B cell (primary cell): Measurements from ENCODE around the gene DDX50. TPM values are rescaled to one million over a fixed set of nuclear protein-coding genes. Genes with fewer than 3 reads are reported as not detected.

Experiments
- ATAC-seq: fragments of 200-7000 bp; cut with Tn5 transposase; one replicate; pipeline ENCODE4 v1.10.0; 2021; ENCODE audit warnings: low read depth, mild to moderate bottlenecking, moderate number of reproducible peaks, moderate library complexity
- CTCF ChIA-PET: fragments of 350-600 bp; sonication (Branson Sonifier 250); formaldehyde crosslinking; loops from one replicate; lab custom pipeline; 2021; ENCODE audit warnings: antibody characterized with exemption, inconsistent platforms; lab: Charles Lee
- POLR2A ChIA-PET: fragments of 350-600 bp; sonication (Branson Sonifier 250); formaldehyde crosslinking; loops from one replicate; lab custom pipeline; 2021; ENCODE audit warnings: antibody characterized with exemption; lab: Charles Lee
- DNase-seq: peaks from one replicate; pipeline ENCODE4 v3.0.0; 2013
- H2AFZ ChIP-seq: 2 replicates; pipeline ENCODE4 v1.6.1; 2012; ENCODE audit warnings: mild to moderate bottlenecking, low read depth, low read length; ENCODE audit not compliant: insufficient read depth, poor library complexity, severe bottlenecking
- H3K27ac ChIP-seq, 2 donors: 1 replicate in 1 of 2; 2 replicates in 1 of 2; pipeline ENCODE4 v1.5.1; 2012 to 2013; ENCODE audit warnings: low read length in 2 of 2, mild to moderate bottlenecking in 2 of 2, moderate library complexity in 1 of 2
- H3K27me3 ChIP-seq, 4 experiments: fragments of 200-600 bp in 1 of 4; sonication (generic) in 1 of 4; replicated peaks in 1 of 4; 1 replicate in 2 of 4; 2 replicates in 2 of 4; pipeline versions ENCODE4 v1.6.1 to v1.7.0; 2013 to 2016; ENCODE audit warnings: low read length in 3 of 4, mild to moderate bottlenecking in 2 of 4, mixed read lengths in 1 of 4, moderate library complexity in 1 of 4; ENCODE audit not compliant: insufficient read depth in 4 of 4, control insufficient read depth in 3 of 4; ENCODE audit errors: control extremely low read depth in 1 of 4
- H3K36me3 ChIP-seq, 2 experiments: replicated peaks in 1 of 2; 1 replicate in 1 of 2; 2 replicates in 1 of 2; pipeline versions ENCODE4 v1.6.1 to v1.7.1; 2013; ENCODE audit warnings: low read length in 1 of 2; ENCODE audit not compliant: insufficient read depth in 2 of 2, control insufficient read depth in 1 of 2; ENCODE audit errors: control extremely low read depth in 1 of 2, extremely low read depth in 1 of 2
- H3K4me1 ChIP-seq, 2 donors: fragments of 200-600 bp in 1 of 2; sonication (generic) in 1 of 2; 1 replicate in 1 of 2; 2 replicates in 1 of 2; pipeline versions ENCODE4 v1.5.1 to v1.6.1; 2013 to 2017; ENCODE audit warnings: low read length in 2 of 2; ENCODE audit not compliant: control insufficient read depth in 2 of 2, insufficient read depth in 2 of 2
- H3K4me2 ChIP-seq: replicated peaks from 2 replicates; pipeline ENCODE3; 2012; ENCODE audit warnings: mild to moderate bottlenecking, low read depth, low read length; ENCODE audit not compliant: poor library complexity, severe bottlenecking
- H3K4me3 ChIP-seq, 5 experiments: fragments of 200-600 bp in 1 of 5; sonication (generic) in 1 of 5; 1 replicate in 3 of 5; 2 replicates in 2 of 5; pipeline versions ENCODE4 v1.5.1 to v1.7.0; 2011 to 2016; ENCODE audit warnings: low read length in 4 of 5, mild to moderate bottlenecking in 4 of 5, low read depth in 2 of 5, control low read depth in 1 of 5, moderate library complexity in 1 of 5; ENCODE audit not compliant: insufficient read depth in 1 of 5; ENCODE audit errors: control extremely low read depth in 1 of 5, extremely low read depth in 1 of 5
- H3K79me2 ChIP-seq: fragments of 200-600 bp; sonication (generic); one replicate; pipeline ENCODE4 v1.6.0; 2016; ENCODE audit warnings: low read length; ENCODE audit not compliant: control insufficient read depth, insufficient read depth
- H3K9ac ChIP-seq: fragments of 200-600 bp; sonication (generic); 2 replicates; pipeline ENCODE4 v1.6.1; 2017; ENCODE audit warnings: mild to moderate bottlenecking, low read length, moderate library complexity
- H3K9me3 ChIP-seq, 3 donors: one replicate each; pipeline versions ENCODE4 v1.6.1 to v1.7.1; 2013; ENCODE audit warnings: low read length in 2 of 3; ENCODE audit not compliant: control insufficient read depth in 2 of 3, insufficient read depth in 1 of 3; ENCODE audit errors: control extremely low read depth in 1 of 3
- H4K20me1 ChIP-seq: 2 replicates; pipeline ENCODE4 v1.6.0; 2012; ENCODE audit warnings: mild to moderate bottlenecking, low read length; ENCODE audit not compliant: insufficient read depth, control insufficient read depth, poor library complexity, severe bottlenecking
- H3K27ac Mint-ChIP-seq: one replicate; pipeline ENCODE4 v1.8.0; 2021; ENCODE audit warnings: mixed read lengths
- H3K27me3 Mint-ChIP-seq: one replicate; pipeline ENCODE4 v1.8.0; 2021; ENCODE audit warnings: mixed read lengths
- H3K4me1 Mint-ChIP-seq: one replicate; pipeline ENCODE4 v1.8.0; 2021; ENCODE audit warnings: mixed read lengths
- H3K4me3 Mint-ChIP-seq: one replicate; pipeline ENCODE4 v1.8.0; 2021; ENCODE audit warnings: mixed read lengths
- H3K9me3 Mint-ChIP-seq: one replicate; pipeline ENCODE4 v1.8.0; 2022; ENCODE audit warnings: mixed read lengths; ENCODE audit not compliant: insufficient read depth
- CTCF ChIP-seq: fragments of 200-600 bp; IDR thresholded peaks from one replicate; pipeline ENCODE4 v1.8.0; 2022; ENCODE audit warnings: antibody characterized with exemption, mild to moderate bottlenecking
- EZH2 ChIP-seq: IDR thresholded peaks from 2 replicates; pipeline ENCODE4 v1.6.1; 2012; ENCODE audit warnings: borderline replicate concordance, low read depth, mild to moderate bottlenecking, moderate library complexity, low read length; ENCODE audit not compliant: insufficient read depth, poor library complexity, severe bottlenecking
- WGBS: methylation state at CpG from one replicate; pipeline ENCODE4 v1.1.5; 2013; ENCODE audit warnings: missing lambda C conversion rate; ENCODE audit not compliant: insufficient coverage; 5-methylcytosine and 5-hydroxymethylcytosine counted together
- intact Hi-C: fragments of 100-400 bp; cut with micrococcal nuclease; formaldehyde crosslinking; loops from one replicate; pipeline ENCODE4 v1.10.0; 2022
- polyA plus RNA-seq: library from polyadenylated mRNA; depleted of rRNA; stranded (reverse); fragments of >200 nt; gene quantifications from 2 replicates; pipeline ENCODE4 v1.2.3, GENCODE V29; 2012
- small RNA-seq: library from RNA; depleted of rRNA; stranded (forward); fragments of <200 nt; gene quantifications from one replicate; pipeline ENCODE3, GENCODE V24; 2012; ENCODE audit warnings: low replicate concordance, low read depth; ENCODE audit not compliant: insufficient read length
- total RNA-seq, 2 donors: library from RNA; stranded (reverse); fragments of 120-200 nt in 1 of 2; gene quantifications; 1 replicate in 1 of 2; 2 replicates in 1 of 2; pipeline versions ENCODE4 v1.2.3 to v1.2.4, GENCODE V29; 2013 to 2022

Gene DDX50
- total and polyA plus RNA-seq, 2 donors (not counting 1 experiment from before 2014, with no cell fraction given) = 15.6 to 39.3 TPM

- Histone ChIP-seq H4K20me1 (peaks cover 17% of the 10 kb centered on the region), H3K9ac (no peak overlapping the region), H3K4me2 (no peak overlapping the region), H2AFZ (no peak overlapping the region), H3K9me3 (no peaks in the 10 kb centered on the region), H3K79me2 (peaks cover 38% of the 10 kb centered on the region), H3K4me3 (no peak overlapping the region), H3K27me3 (no peaks in the 10 kb centered on the region), H3K4me1 (peaks cover 15 to 20% of the 10 kb centered on the region in 2 donors), H3K36me3 (no peaks in the 10 kb centered on the region), H3K27ac (no peak overlapping the region)
- TF ChIP-seq EZH2 (no peak), CTCF (no peak)
- no peak overlapping the region for H3K4me3 Mint-ChIP-seq
- DNase-seq (no peak), ATAC-seq (no peak)
- H3K4me1 Mint-ChIP-seq = peaks cover 42% of the 10 kb centered on the region
- ChIA-PET POLR2A (no interaction called here), CTCF (interaction anchor here (1.5 kb wide), 1 partner anchor 9 kb away, joined by 5 read pairs; no protein-coding TSS in a partner anchor)
- no peak overlapping the region for H3K27ac Mint-ChIP-seq
- H3K9me3 Mint-ChIP-seq = no peaks in the 10 kb centered on the region
- 46% methylated on average over 2 of the region's 2 CpGs for WGBS
- intact Hi-C loops = no loop called here
- no peaks in the 10 kb centered on the region for H3K27me3 Mint-ChIP-seq
Observed at GRCh38 chr10:68992636-68993440, 91.7 kb downstream of the DDX50 start.

Small RNA genes within 50 kb of the gene (small RNA-seq; reads per million reads assigned to genes)
- gene RNU6-571P = not detected

Other genes with a start within 250 kb of the DDX50 start
- 98.9 and 101 TPM in 2 replicates for gene CCAR1, start 180.1 kb upstream of the DDX50 start, total RNA-seq
- 26.3 and 42.1 TPM in 2 replicates for gene CCAR1, start 180.1 kb upstream of the DDX50 start, polyA plus RNA-seq
- gene STOX1, start 73.8 kb upstream of the DDX50 start, total RNA-seq = 0.53 and 0.57 TPM in 2 replicates
- gene STOX1, start 73.8 kb upstream of the DDX50 start, polyA plus RNA-seq = 0.07 and 0.81 TPM in 2 replicates
- gene DDX21, start 54.9 kb downstream of the DDX50 start, total RNA-seq = 40.5 and 43.5 TPM in 2 replicates
- gene DDX21, start 54.9 kb downstream of the DDX50 start, polyA plus RNA-seq = 17.8 and 93.9 TPM in 2 replicates
- 13.5 and 15.7 TPM in 2 replicates for gene KIFBP, start 87.5 kb downstream of the DDX50 start, total RNA-seq
- 4.1 and 5.2 TPM in 2 replicates for gene KIFBP, start 87.5 kb downstream of the DDX50 start, polyA plus RNA-seq
- gene SRGN, start 186.8 kb downstream of the DDX50 start, total RNA-seq = 47.3 and 49.9 TPM in 2 replicates
- gene SRGN, start 186.8 kb downstream of the DDX50 start, polyA plus RNA-seq = 50.8 and 52.3 TPM in 2 replicates
- gene VPS26A, start 222.9 kb downstream of the DDX50 start, total RNA-seq = 29.9 and 35.3 TPM in 2 replicates
- gene VPS26A, start 222.9 kb downstream of the DDX50 start, polyA plus RNA-seq = 5.0 and 9.4 TPM in 2 replicates